Measurements from ENCODE around the gene DUOXA1.

The DUOXA1 gene

GRCh38 chr15:45143946-45144345 lies 14.3 kb upstream of the DUOXA1 start:
- no peak for TF ChIP-seq CTCF (IDR thresholded peaks at IDR 0.05; ENCODE audit: low read depth, low read length)
- no peak overlapping the region for H3K4me3 ChIP-seq (ENCODE audit: low read depth, low read length)

- TF ChIP-seq CTCF (IDR thresholded peaks at IDR 0.05; ENCODE audit: low read depth, low read length) = no peak
- no peak overlapping the region for H3K4me3 ChIP-seq (ENCODE audit: low read depth, low read length)
Measured at GRCh38 chr15:45143056-45143455, 13.4 kb upstream of the DUOXA1 start.

- no peak overlapping the region for H3K4me3 ChIP-seq (ENCODE audit: low read depth, low read length)
- TF ChIP-seq CTCF (IDR thresholded peaks at IDR 0.05; ENCODE audit: low read depth, low read length) = no peak
Measured at GRCh38 chr15:45141386-45141785, 11.7 kb upstream of the DUOXA1 start.

- no peak overlapping the region for H3K4me3 ChIP-seq (ENCODE audit: low read depth, low read length)
- TF ChIP-seq CTCF (IDR thresholded peaks at IDR 0.05; ENCODE audit: low read depth, low read length) = no peak
Measured at GRCh38 chr15:45140557-45141250, 11.0 kb upstream of the DUOXA1 start.

- no peak overlapping the region for H3K4me3 ChIP-seq (ENCODE audit: low read depth, low read length)
- no peak for TF ChIP-seq CTCF (IDR thresholded peaks at IDR 0.05; ENCODE audit: low read depth, low read length)
Measured at GRCh38 chr15:45139770-45140169, 10.1 kb upstream of the DUOXA1 start.

- no peak overlapping the region for H3K4me3 ChIP-seq (ENCODE audit: low read depth, low read length)
- TF ChIP-seq CTCF (IDR thresholded peaks at IDR 0.05; ENCODE audit: low read depth, low read length) = no peak
Measured at GRCh38 chr15:45138814-45139765, 9.4 kb upstream of the DUOXA1 start.

- no peak overlapping the region for H3K4me3 ChIP-seq (ENCODE audit: low read depth, low read length)
- no peak for TF ChIP-seq CTCF (IDR thresholded peaks at IDR 0.05; ENCODE audit: low read depth, low read length)
Measured at GRCh38 chr15:45137703-45138102, 8.0 kb upstream of the DUOXA1 start.
